ENCODE measurements around the gene FIBCD1. TPM values are rescaled to one million over a fixed set of nuclear protein-coding genes. Genes with fewer than 3 reads are reported as not detected.
A peak's percentile ranks its signal among the peaks of the same experiment; 100 is the strongest.

FIBCD1 gene
- total RNA-seq, 1 donor from 2014 or later = 0.66 TPM

DNA sequence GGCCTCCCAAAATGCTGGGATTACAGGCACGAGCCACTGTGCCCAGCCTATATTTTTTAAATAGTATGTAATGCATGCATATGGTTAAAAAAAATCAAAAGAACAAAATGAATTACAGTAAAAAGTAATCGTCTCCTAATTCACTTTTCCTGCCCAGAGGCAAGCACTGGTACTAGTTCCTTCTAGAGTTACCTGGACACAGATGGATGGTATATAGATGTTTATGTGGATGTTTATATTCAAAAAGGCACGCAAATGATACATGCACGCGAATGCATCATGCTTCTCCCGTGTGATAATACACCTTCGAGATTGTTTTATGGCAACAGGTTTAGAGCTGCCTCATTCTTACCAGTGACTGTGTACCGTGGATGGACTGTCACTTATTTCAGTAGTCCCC is 82.6 kb downstream of the FIBCD1 start:
- Histone ChIP-seq H3K4me3 (ENCODE audit: insufficient read depth, low read depth, low read length) (no peak overlapping the region), H3K27ac (ENCODE audit: low read depth, low read length) (peak overlapping the region; percentile 98), H4K20me1 (ENCODE audit: insufficient read depth, low read length) (peaks cover 12% of the 10 kb centered on the region), H2AFZ (ENCODE audit: low read depth, low read length) (no peak overlapping the region), H3K9ac (ENCODE audit: low read length) (peak overlapping the region; percentile 86), H3K27me3 (ENCODE audit: insufficient read depth, low read length) (no peaks in the 10 kb centered on the region), H3K4me2 (ENCODE audit: low read length) (no peak overlapping the region), H3K4me1 (ENCODE audit: insufficient read depth, low read length) (peaks cover 49% of the 10 kb centered on the region), H3K79me2 (ENCODE audit: insufficient read depth, low read length) (peaks cover 81% of the 10 kb centered on the region), H3K36me3 (ENCODE audit: insufficient read depth, low read length) (peaks cover 33% of the 10 kb centered on the region), H3K9me3 (ENCODE audit: insufficient read depth, low read depth, low read length) (no peaks in the 10 kb centered on the region)
- Mint-ChIP-seq H3K4me3 (ENCODE audit: unreplicated experiment) (no peak overlapping the region), H3K27ac (ENCODE audit: unreplicated experiment) (no peak overlapping the region), H3K4me1 (ENCODE audit: low read depth, unreplicated experiment) (peaks cover 66% of the 10 kb centered on the region), H3K9me3 (ENCODE audit: unreplicated experiment) (peaks cover 2% of the 10 kb centered on the region), H3K36me3 (ENCODE audit: low read depth, unreplicated experiment) (peaks cover 10% of the 10 kb centered on the region), H3K27me3 (ENCODE audit: low read depth, unreplicated experiment) (no peaks in the 10 kb centered on the region)
- TF ChIP-seq CTCF (IDR thresholded peaks at IDR 0.05; ENCODE audit: insufficient read depth, low read depth, low read length) = no peak
- no peak for TF ChIP-seq EZH2 (IDR thresholded peaks at IDR 0.05; ENCODE audit: insufficient read depth, low read length)
- no peak for DNase-seq (ENCODE audit: low read depth)
- no peak for FAIRE-seq

- Mint-ChIP-seq H3K36me3 (ENCODE audit: low read depth, unreplicated experiment) (peaks cover 10% of the 10 kb centered on the region), H3K4me1 (ENCODE audit: low read depth, unreplicated experiment) (peaks cover 53% of the 10 kb centered on the region), H3K9me3 (ENCODE audit: unreplicated experiment) (peaks cover 2% of the 10 kb centered on the region), H3K4me3 (ENCODE audit: unreplicated experiment) (no peak overlapping the region), H3K27me3 (ENCODE audit: low read depth, unreplicated experiment) (no peaks in the 10 kb centered on the region), H3K27ac (ENCODE audit: unreplicated experiment) (no peak overlapping the region)
- Histone ChIP-seq H3K4me1 (ENCODE audit: insufficient read depth, low read length) (peaks cover 34% of the 10 kb centered on the region), H2AFZ (ENCODE audit: low read depth, low read length) (no peak overlapping the region), H3K9me3 (ENCODE audit: insufficient read depth, low read depth, low read length) (no peaks in the 10 kb centered on the region), H3K4me2 (ENCODE audit: low read length) (no peak overlapping the region), H3K27ac (ENCODE audit: low read depth, low read length) (no peak overlapping the region), H3K27me3 (ENCODE audit: insufficient read depth, low read length) (no peaks in the 10 kb centered on the region), H3K79me2 (ENCODE audit: insufficient read depth, low read length) (peaks cover 83% of the 10 kb centered on the region), H3K36me3 (ENCODE audit: insufficient read depth, low read length) (peaks cover 33% of the 10 kb centered on the region), H4K20me1 (ENCODE audit: insufficient read depth, low read length) (peaks cover 18% of the 10 kb centered on the region), H3K9ac (ENCODE audit: low read length) (peak overlapping the region; percentile 0), H3K4me3 (ENCODE audit: insufficient read depth, low read depth, low read length) (no peak overlapping the region)
- TF ChIP-seq EZH2 (IDR thresholded peaks at IDR 0.05; ENCODE audit: insufficient read depth, low read length) = no peak
- no peak for TF ChIP-seq CTCF (IDR thresholded peaks at IDR 0.05; ENCODE audit: insufficient read depth, low read depth, low read length)
- DNase-seq (ENCODE audit: low read depth) = no peak
- no peak for FAIRE-seq
These were observed 84.2 kb downstream of the FIBCD1 start for GRCh38 chr9:130854835-130855234.

GRCh38 chr9:130854092-130854491 is 85.0 kb downstream of the FIBCD1 start:
- peaks cover 10% of the 10 kb centered on the region for H3K36me3 Mint-ChIP-seq (ENCODE audit: low read depth, unreplicated experiment)
- peaks cover 33% of the 10 kb centered on the region for H3K36me3 ChIP-seq (ENCODE audit: insufficient read depth, low read length)

More at GRCh38 chr9:130854092-130854491, 85.0 kb downstream of the FIBCD1 start:
- DNase-seq (ENCODE audit: low read depth) (peak; percentile 56), FAIRE-seq (no peak)
- H4K20me1 ChIP-seq (ENCODE audit: insufficient read depth, low read length) = peaks cover 18% of the 10 kb centered on the region
- TF ChIP-seq EZH2 (IDR thresholded peaks at IDR 0.05; ENCODE audit: insufficient read depth, low read length) = no peak
- TF ChIP-seq CTCF (IDR thresholded peaks at IDR 0.05; ENCODE audit: insufficient read depth, low read depth, low read length) = no peak
- H3K9me3 ChIP-seq (ENCODE audit: insufficient read depth, low read depth, low read length) = no peaks in the 10 kb centered on the region
- no peak overlapping the region for H3K4me3 Mint-ChIP-seq (ENCODE audit: unreplicated experiment)
- H3K27ac Mint-ChIP-seq (ENCODE audit: unreplicated experiment) = peak overlapping the region; percentile 62
- peaks cover 51% of the 10 kb centered on the region for H3K4me1 Mint-ChIP-seq (ENCODE audit: low read depth, unreplicated experiment)
- H3K27ac ChIP-seq (ENCODE audit: low read depth, low read length) = peak overlapping the region; percentile 27
- H3K4me2 ChIP-seq (ENCODE audit: low read length) = no peak overlapping the region
- no peak overlapping the region for H3K4me3 ChIP-seq (ENCODE audit: insufficient read depth, low read depth, low read length)
- no peak overlapping the region for H2AFZ ChIP-seq (ENCODE audit: low read depth, low read length)
- peaks cover 83% of the 10 kb centered on the region for H3K79me2 ChIP-seq (ENCODE audit: insufficient read depth, low read length)
- H3K4me1 ChIP-seq (ENCODE audit: insufficient read depth, low read length) = peaks cover 26% of the 10 kb centered on the region
- peaks cover 2% of the 10 kb centered on the region for H3K9me3 Mint-ChIP-seq (ENCODE audit: unreplicated experiment)
- H3K9ac ChIP-seq (ENCODE audit: low read length) = peak overlapping the region; percentile 3
- H3K27me3 Mint-ChIP-seq (ENCODE audit: low read depth, unreplicated experiment) = no peaks in the 10 kb centered on the region
- H3K27me3 ChIP-seq (ENCODE audit: insufficient read depth, low read length) = no peaks in the 10 kb centered on the region

All from astrocyte (in vitro differentiated cells and primary cell).